HEK293 (cell line): Measurements from ENCODE around the gene NPAS1.

Experiments used
- KLF1 ChIP-seq: fragments of 450-650 bp; formaldehyde crosslinking; IDR thresholded peaks from 2 replicates; pipeline ENCODE4 v1.5.1; 2016; ENCODE audit warnings: missing biosample characterization, missing genetic modification characterization
- MYNN ChIP-seq: fragments of 450-650 bp; formaldehyde crosslinking; IDR thresholded peaks from 2 replicates; pipeline ENCODE4 v1.5.1; 2016; ENCODE audit warnings: missing biosample characterization, missing genetic modification characterization, borderline replicate concordance
- SETDB1 ChIP-seq: IDR thresholded peaks from one replicate; pipeline ENCODE4 v1.6.1; 2017; ENCODE audit warnings: mild to moderate bottlenecking, low read length, moderate library complexity, mixed read lengths; ENCODE audit not compliant: insufficient read length
- ZNF571 ChIP-seq: fragments of 450-650 bp; formaldehyde crosslinking; IDR thresholded peaks from 2 replicates; pipeline ENCODE4 v1.5.0; 2017; ENCODE audit warnings: missing biosample characterization, missing genetic modification characterization
- TF ChIP-seq, protein P1 (sequence below): fragments of 450-650 bp; formaldehyde crosslinking; IDR thresholded peaks from 2 replicates; pipeline ENCODE4 v1.5.1; 2016; ENCODE audit warnings: missing biosample characterization, missing genetic modification characterization
- TF ChIP-seq, protein P2 (sequence below): fragments of 450-650 bp; formaldehyde crosslinking; IDR thresholded peaks from 2 replicates; pipeline ENCODE4 v1.5.1; 2016; ENCODE audit warnings: missing biosample characterization, missing genetic modification characterization

DNA sequence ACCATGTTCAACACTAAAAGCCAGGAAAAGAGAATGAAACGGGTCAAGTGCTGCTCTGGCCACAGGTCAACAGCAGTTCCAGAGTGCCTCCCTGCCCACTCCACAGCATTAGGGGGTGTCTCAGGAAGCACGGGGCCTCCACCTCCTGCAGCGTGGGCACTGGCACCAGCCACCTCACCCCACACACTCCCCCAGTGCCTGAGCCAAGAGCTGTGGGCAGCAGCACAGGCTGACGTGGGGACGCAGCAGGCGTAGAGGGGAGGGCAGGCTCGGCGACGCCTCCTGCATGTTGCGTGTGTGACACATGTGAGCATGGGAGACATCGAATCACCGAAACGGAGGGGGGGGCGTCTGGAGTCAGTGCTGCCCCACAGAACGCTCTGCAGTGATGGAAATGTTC, 50.2 kb downstream of the NPAS1 start:
- TF ChIP-seq SETDB1 = no peak
- no peak for TF ChIP-seq ZNF571 (tag by site-specific recombination)
- no peak for TF ChIP-seq KLF1 (tag by site-specific recombination)
- TF ChIP-seq, protein P1, sequence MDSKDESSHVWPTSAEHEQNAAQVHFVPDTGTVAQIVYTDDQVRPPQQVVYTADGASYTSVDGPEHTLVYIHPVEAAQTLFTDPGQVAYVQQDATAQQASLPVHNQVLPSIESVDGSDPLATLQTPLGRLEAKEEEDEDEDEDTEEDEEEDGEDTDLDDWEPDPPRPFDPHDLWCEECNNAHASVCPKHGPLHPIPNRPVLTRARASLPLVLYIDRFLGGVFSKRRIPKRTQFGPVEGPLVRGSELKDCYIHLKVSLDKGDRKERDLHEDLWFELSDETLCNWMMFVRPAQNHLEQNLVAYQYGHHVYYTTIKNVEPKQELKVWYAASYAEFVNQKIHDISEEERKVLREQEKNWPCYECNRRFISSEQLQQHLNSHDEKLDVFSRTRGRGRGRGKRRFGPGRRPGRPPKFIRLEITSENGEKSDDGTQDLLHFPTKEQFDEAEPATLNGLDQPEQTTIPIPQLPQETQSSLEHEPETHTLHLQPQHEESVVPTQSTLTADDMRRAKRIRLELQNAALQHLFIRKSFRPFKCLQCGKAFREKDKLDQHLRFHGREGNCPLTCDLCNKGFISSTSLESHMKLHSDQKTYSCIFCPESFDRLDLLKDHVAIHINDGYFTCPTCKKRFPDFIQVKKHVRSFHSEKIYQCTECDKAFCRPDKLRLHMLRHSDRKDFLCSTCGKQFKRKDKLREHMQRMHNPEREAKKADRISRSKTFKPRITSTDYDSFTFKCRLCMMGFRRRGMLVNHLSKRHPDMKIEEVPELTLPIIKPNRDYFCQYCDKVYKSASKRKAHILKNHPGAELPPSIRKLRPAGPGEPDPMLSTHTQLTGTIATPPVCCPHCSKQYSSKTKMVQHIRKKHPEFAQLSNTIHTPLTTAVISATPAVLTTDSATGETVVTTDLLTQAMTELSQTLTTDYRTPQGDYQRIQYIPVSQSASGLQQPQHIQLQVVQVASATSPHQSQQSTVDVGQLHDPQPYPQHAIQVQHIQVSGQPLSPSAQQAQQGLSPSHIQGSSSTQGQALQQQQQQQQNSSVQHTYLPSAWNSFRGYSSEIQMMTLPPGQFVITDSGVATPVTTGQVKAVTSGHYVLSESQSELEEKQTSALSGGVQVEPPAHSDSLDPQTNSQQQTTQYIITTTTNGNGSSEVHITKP = no peak
- TF ChIP-seq, protein P2, sequence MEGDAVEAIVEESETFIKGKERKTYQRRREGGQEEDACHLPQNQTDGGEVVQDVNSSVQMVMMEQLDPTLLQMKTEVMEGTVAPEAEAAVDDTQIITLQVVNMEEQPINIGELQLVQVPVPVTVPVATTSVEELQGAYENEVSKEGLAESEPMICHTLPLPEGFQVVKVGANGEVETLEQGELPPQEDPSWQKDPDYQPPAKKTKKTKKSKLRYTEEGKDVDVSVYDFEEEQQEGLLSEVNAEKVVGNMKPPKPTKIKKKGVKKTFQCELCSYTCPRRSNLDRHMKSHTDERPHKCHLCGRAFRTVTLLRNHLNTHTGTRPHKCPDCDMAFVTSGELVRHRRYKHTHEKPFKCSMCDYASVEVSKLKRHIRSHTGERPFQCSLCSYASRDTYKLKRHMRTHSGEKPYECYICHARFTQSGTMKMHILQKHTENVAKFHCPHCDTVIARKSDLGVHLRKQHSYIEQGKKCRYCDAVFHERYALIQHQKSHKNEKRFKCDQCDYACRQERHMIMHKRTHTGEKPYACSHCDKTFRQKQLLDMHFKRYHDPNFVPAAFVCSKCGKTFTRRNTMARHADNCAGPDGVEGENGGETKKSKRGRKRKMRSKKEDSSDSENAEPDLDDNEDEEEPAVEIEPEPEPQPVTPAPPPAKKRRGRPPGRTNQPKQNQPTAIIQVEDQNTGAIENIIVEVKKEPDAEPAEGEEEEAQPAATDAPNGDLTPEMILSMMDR = no peak
- TF ChIP-seq MYNN (tag by site-specific recombination) = no peak
